AG09319 (cell line): Measurements from ENCODE around the gene MTSS2.

ENCODE experiments used
- DNase-seq: peaks from one replicate; pipeline ENCODE4 v3.0.0-alpha.2; 2010; ENCODE audit warnings: low read depth; ENCODE audit errors: extremely low read depth
- TF ChIP-seq, protein P1 (sequence below): IDR thresholded peaks from 2 replicates; pipeline ENCODE4 v1.5.1; 2011; ENCODE audit warnings: low read depth, mild to moderate bottlenecking, inconsistent platforms, low read length, moderate library complexity

MTSS2 gene

DNA sequence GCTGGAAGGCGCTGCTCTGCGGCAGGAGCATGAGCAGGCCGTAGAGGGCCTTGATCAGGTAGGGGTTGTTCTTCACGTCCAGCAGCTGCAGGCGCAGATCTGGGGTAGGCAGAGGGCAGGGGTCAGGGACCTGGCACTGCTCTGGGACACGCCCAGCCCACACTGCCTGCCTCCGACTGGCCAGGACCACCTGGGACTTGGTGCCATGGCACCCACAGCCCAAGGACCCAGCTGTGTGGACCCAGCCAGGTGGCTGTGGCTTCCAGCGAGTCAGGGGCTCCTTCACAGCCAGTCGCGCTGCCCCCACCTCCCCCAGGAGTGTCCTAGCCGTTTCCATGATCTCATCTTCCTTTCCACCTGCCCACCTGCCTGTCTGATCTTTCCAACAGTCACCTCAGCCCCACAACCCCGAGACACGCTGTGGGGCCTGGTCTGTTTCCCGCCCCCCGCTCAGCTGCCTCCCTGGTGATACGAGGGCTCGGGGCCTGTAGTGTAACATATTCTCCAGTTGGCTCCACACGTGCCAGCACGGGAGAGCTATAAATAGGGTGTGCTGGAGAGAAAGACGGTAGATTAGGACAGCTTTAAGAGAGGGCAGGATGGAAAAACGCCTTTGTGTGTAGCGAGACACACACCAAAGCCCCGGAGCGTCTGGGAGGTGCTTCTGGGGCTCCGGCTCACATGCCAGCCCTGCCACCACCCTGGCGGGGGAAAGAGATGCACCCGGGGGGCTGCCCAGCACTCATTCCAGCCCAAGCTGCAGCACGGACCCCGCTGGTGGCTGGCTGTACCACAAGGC, 7.2 kb upstream of the MTSS2 start:
- no peak for DNase-seq
- TF ChIP-seq, protein P1, sequence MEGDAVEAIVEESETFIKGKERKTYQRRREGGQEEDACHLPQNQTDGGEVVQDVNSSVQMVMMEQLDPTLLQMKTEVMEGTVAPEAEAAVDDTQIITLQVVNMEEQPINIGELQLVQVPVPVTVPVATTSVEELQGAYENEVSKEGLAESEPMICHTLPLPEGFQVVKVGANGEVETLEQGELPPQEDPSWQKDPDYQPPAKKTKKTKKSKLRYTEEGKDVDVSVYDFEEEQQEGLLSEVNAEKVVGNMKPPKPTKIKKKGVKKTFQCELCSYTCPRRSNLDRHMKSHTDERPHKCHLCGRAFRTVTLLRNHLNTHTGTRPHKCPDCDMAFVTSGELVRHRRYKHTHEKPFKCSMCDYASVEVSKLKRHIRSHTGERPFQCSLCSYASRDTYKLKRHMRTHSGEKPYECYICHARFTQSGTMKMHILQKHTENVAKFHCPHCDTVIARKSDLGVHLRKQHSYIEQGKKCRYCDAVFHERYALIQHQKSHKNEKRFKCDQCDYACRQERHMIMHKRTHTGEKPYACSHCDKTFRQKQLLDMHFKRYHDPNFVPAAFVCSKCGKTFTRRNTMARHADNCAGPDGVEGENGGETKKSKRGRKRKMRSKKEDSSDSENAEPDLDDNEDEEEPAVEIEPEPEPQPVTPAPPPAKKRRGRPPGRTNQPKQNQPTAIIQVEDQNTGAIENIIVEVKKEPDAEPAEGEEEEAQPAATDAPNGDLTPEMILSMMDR: no peak

DNA sequence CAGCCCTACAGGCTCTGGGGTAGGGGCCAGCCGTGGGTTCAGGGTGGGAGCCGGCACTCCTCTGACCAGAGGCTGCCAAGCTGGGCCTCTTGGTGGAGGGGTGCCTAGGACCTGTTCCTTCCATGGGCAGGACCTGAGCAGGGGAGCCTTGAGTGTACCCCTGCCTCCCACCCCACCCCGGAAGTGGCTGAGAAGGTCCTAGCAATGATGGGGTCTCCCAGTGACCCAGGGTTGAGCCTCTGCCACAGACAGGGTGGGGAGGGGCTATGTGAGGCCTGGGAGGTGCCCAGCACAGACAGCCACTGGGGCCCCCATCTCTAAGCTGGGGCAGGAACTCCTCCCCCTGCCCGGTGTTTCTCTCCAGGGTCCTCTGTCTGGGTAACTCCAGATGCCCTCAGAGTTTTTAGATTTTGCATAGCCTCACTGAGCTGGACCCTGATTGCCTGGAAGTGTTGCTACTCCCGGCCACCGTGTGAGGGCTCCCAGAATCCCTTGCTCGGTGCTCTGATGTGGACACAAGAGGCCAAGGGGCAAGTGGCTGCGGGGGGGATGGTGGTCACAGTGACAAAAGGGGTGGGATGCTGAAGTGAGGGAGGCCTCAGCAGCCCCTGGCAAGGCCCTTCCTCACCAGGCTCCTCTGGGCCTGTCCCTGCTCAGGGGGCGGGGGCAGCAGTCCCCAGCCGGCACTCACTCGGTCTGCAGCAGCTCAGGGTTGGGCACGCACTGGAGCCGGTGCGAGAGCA, 6.4 kb upstream of the MTSS2 start:
- DNase-seq: no peak
- TF ChIP-seq, protein P1: no peak

DNA sequence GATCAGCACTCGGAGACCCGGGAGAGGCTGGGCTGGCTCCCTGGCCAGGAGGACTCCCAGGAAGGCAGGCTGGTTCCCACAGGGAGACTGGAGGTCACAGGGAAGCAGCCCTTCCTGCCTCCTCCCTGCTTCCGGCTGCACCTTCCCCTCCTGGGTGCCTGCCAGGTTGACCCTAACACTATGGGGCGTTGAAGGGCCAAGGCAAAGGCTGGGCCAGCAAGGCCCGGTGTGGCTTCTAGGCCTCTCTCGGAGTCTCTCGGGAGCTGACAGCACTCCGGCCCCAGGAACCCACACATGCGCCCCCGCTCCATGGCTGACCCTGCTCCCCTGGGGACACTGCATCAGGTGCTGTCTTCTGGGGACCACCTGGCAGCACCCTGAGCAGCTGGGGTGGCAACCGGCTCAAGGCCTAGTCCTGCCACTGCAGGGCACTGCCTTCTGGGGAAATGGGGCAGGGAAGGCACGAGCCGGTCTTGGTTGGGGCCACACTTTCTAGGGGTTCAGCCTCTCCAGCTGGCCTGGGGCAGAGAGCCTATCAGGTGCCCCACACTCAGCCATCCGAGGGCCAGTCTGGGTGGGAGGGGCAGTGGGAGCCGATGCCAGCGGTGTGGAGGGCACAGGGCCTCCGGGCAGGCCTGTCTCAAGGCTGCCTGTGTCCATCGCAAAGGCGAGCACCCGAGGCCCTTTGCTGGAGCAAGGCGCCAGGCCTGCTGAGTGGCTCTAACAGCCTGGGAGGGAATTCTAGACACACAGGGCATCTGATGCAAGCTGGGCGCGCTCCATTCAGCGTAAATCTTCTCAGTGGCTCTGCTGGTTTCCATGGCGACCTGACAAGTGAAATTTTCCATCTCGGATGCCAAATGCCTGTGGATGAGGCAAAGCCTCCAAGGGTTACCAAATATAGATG, 5.6 kb upstream of the MTSS2 start:
- TF ChIP-seq, protein P1: no peak
- peak; percentile 99 for DNase-seq

DNA sequence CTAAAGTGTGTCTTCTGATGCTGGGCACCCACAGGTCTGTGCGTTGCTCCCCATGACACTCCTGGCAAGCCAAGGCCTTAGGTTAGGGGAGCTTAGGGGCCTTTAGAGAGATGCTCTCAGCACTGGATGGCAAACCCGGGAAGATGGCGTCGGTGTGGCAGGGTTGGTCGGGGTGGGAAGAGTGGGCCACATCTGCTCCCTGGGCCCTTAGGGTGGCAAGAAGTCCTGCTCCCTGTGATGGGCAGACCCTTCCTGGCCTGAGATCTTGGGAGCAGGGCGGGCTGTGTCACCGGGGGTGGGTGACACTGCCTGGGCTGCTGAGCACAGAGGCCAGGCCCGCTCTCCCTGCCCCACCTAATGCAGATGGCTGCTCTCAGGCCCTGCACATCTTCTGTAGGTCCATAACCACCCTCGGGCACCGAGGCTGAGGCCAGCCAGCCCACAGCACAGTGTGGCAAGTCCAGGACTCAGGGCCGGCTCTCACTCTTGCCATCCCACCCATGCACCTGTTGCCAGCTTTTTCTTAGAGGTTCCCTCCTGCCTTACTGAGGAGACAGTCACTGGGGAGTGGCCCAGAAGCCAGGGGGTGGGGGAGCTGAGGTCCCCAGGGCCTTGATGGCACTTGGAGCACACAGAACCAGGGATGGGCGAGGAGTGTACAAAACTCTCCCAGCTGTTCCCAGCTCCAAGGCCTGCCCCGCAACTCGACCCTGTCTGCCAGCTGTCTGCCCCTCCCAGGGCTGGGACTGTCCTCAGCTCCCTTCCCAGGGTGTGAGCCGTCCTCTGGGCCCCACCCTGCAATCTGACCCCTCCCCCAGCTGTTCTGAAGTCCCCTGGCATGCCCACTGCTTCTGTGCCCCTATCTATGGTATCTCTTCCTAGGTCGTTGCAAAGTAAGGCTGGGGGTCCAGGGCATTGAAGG, 4.4 kb upstream of the MTSS2 start:
- TF ChIP-seq, protein P1: no peak
- DNase-seq: no peak

DNA sequence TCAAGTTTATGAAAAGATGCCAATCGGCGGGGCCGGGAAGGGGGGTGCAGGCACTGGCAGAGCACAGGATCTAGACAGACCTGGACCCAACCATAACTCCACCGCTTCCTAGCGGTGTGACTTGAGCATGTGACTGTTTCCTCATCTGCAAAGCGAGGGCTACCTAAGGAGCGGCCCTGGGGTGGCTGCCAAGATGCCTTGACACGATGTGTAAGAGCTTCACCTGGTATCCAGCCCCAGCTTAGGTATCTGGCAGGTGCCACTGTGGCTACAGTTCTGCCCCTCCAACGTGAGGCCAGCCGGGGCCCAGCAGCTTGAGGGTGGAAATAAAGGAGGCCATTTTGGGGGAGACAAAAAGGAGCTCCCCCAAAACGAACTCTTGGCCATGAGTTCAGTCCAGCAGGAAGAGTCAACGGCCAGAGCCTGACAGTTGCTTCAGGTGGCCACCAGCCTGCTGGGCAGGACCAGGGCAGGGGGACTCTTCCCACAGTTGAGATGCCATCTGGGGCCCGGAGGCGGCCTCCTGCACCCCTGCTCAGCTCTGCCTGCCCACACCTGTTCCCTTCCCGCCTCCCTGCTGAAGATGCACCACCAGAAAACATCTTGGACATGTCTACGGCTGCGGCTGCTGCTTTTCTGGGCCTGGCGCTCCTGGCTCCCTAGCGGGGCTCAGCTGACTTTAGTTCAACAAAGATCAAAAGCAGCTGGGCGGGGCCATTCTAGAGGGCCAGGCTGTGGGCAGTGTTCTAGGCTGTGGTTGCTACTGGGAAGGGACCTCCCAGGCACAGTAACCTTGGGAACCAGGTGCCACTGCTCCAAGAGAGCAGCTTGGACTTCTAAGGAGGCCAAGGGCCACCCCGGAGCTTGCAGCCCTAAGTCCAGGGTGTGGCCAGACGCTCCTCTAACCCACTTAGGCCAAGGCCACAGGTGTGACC, 3.4 kb upstream of the MTSS2 start:
- no peak for DNase-seq
- TF ChIP-seq, protein P1: no peak
